A549 treated with CORT108297 at 1 μM for 4 hours (cell line): ENCODE data around the gene TTLL7. TPM values are rescaled to one million over a fixed set of nuclear protein-coding genes. Genes with fewer than 3 reads are reported as not detected.

ENCODE experiments used
- total RNA-seq: library from RNA; stranded (reverse); fragments of 200-300 nt; extraction: Qiagen RNA extraction; gene quantifications from 5 replicates; pipeline ENCODE4 v1.2.3, GENCODE V29; 2022

TTLL7 gene
- total RNA-seq, result 2.3 to 3.9 TPM (median 3.0 TPM) in 5 replicates

GRCh38 chr1:83998498-83999315 is at the start of gene TTLL7:
Gene TTLL7 (minus strand): TSS chr1:83999132. CDS start chr1:83952211, 46,921 bp downstream.

Other genes with a start within 250 kb of the TTLL7 start
- gene PRKACB, start 145.1 kb upstream of the TTLL7 start, total RNA-seq, result 6.7 to 9.7 TPM (median 8.2 TPM) in 5 replicates